Colonic mucosa (tissue), 4 donors: ENCODE data around the gene DDX20. TPM values are rescaled to one million over a fixed set of nuclear protein-coding genes. Genes with fewer than 3 reads are reported as not detected.
"Not testable (repeated sequence)": the region's sequence is repeated elsewhere in the genome, so short reads cannot be mapped to it uniquely, and the experiment has no call there.

Source experiments
- DNase-seq: peaks from one replicate; pipeline ENCODE4 v3.0.0-alpha.2; 2020
- H3K27ac ChIP-seq: fragments of 200-600 bp; one replicate; pipeline ENCODE4 v1.8.0; 2021
- H3K27me3 ChIP-seq: fragments of 200-600 bp; one replicate; pipeline ENCODE4 v1.8.0; 2021
- H3K36me3 ChIP-seq: fragments of 200-600 bp; one replicate; pipeline ENCODE4 v1.8.0; 2021
- H3K4me1 ChIP-seq: fragments of 200-600 bp; one replicate; pipeline ENCODE4 v1.8.0; 2021; ENCODE audit warnings: mild to moderate bottlenecking
- H3K4me3 ChIP-seq: fragments of 200-600 bp; one replicate; pipeline ENCODE4 v1.8.0; 2021
- H3K9ac ChIP-seq, 2 donors: one replicate each; pipeline ENCODE4 v1.7.0; 2013; ENCODE audit warnings: control low read depth in 2 of 2, low read depth in 2 of 2, low read length in 2 of 2
- H3K9me3 ChIP-seq: fragments of 200-600 bp; one replicate; pipeline ENCODE4 v1.8.0; 2021
- CTCF ChIP-seq: fragments of 200-600 bp; IDR thresholded peaks from one replicate; pipeline ENCODE4 v1.8.0; 2022; ENCODE audit warnings: antibody characterized with exemption, mild to moderate bottlenecking
- intact Hi-C: fragments of 100-400 bp; cut with DNase I; formaldehyde crosslinking; loops from one replicate; pipeline ENCODE4 v1.14.1; 2022
- total RNA-seq, 2 donors: library from RNA; stranded (reverse); fragmentation: NEBNext Ultra II Directional in 1 of 2; extraction: Animal tissue kit (Norgen Biotek cat#: 25700) in 1 of 2; gene quantifications; one replicate each; pipeline ENCODE4 v1.2.1, GENCODE V29; 2021
- donor health status: healthy.
- donor health status: DM: no; HTN: no; CAD: no.
- donor health status: DM: no; HTN: no; CAD: no.

DDX20 gene
- total RNA-seq, 2 donors from 2014 or later: 9.6 to 11.5 TPM

- no peaks in the 10 kb centered on the region for H3K27me3 ChIP-seq
- peak overlapping the region; percentile 58 for H3K4me3 ChIP-seq
- TF ChIP-seq CTCF: no peak
- intact Hi-C loops: no loop called here
- H3K9ac ChIP-seq: peak overlapping the region; percentile 81 to 89
- H3K4me1 ChIP-seq: peaks cover 5% of the 10 kb centered on the region
- no peaks in the 10 kb centered on the region for H3K36me3 ChIP-seq
- H3K9me3 ChIP-seq: no peaks in the 10 kb centered on the region
- peak overlapping the region; percentile 90 for H3K27ac ChIP-seq
- DNase-seq: peak; percentile 56
Observed at GRCh38 chr1:111739925-111740765, 15.6 kb upstream of the DDX20 start.

- H3K4me3 ChIP-seq, H3K4me1 ChIP-seq, H3K27ac ChIP-seq, H3K9ac ChIP-seq, DNase-seq, intact Hi-C loops, H3K9me3 ChIP-seq, H3K36me3 ChIP-seq, H3K27me3 ChIP-seq: not testable (repeated sequence)
Observed at GRCh38 chr1:111742292-111742691, 13.4 kb upstream of the DDX20 start.

GRCh38 chr1:111742938-111743549, 12.7 kb upstream of the DDX20 start:
- intact Hi-C loops: no loop called here
- Histone ChIP-seq H3K27me3 (no peaks in the 10 kb centered on the region), H3K27ac (no peak overlapping the region), H3K9ac (no peak overlapping the region), H3K4me1 (peaks cover under 1% of the 10 kb centered on the region), H3K9me3 (no peaks in the 10 kb centered on the region), H3K4me3 (no peak overlapping the region), H3K36me3 (no peaks in the 10 kb centered on the region)
- no peak for TF ChIP-seq CTCF
- no peak for DNase-seq

GRCh38 chr1:111743679-111744101, 12.0 kb upstream of the DDX20 start:
- no peak overlapping the region for H3K9ac ChIP-seq
- H3K36me3 ChIP-seq: no peaks in the 10 kb centered on the region
- H3K27ac ChIP-seq: no peak overlapping the region
- H3K4me3 ChIP-seq: no peak overlapping the region
- H3K4me1 ChIP-seq: no peaks in the 10 kb centered on the region
- no peaks in the 10 kb centered on the region for H3K27me3 ChIP-seq
- TF ChIP-seq CTCF: no peak
- H3K9me3 ChIP-seq: no peaks in the 10 kb centered on the region
- intact Hi-C loops: no loop called here
- no peak for DNase-seq

GRCh38 chr1:111745675-111746613, 9.8 kb upstream of the DDX20 start:
- no peak overlapping the region for H3K9ac ChIP-seq
- H3K36me3 ChIP-seq: no peaks in the 10 kb centered on the region
- no peaks in the 10 kb centered on the region for H3K9me3 ChIP-seq
- no peak for TF ChIP-seq CTCF
- no peak for DNase-seq
- no peaks in the 10 kb centered on the region for H3K4me1 ChIP-seq
- intact Hi-C loops: loop anchor here (2.0 to 5.0 kb wide), 2 partner anchors 239 to 265 kb away; no protein-coding TSS in a partner anchor
- no peak overlapping the region for H3K4me3 ChIP-seq
- no peak overlapping the region for H3K27ac ChIP-seq
- H3K27me3 ChIP-seq: no peaks in the 10 kb centered on the region
